ENCODE measurements around the gene ATP9B.

Gene ATP9B

GRCh38 chr18:79250301-79250981 is 181.2 kb downstream of the ATP9B start:
- no peak for TF ChIP-seq CTCF (IDR thresholded peaks at IDR 0.05; ENCODE audit: low read depth, low read length, missing control alignments)
- H3K4me3 ChIP-seq (replicated peaks; ENCODE audit: low read depth, low read length): no peak overlapping the region
- DNase-seq (ENCODE audit: extremely low read depth, low read depth): no peak

- H3K4me3 ChIP-seq (replicated peaks; ENCODE audit: low read depth, low read length): no peak overlapping the region
- DNase-seq (ENCODE audit: extremely low read depth, low read depth): no peak
- TF ChIP-seq CTCF (IDR thresholded peaks at IDR 0.05; ENCODE audit: low read depth, low read length, missing control alignments): no peak
Observed at GRCh38 chr18:79251021-79251420, 181.8 kb downstream of the ATP9B start.

GRCh38 chr18:79252904-79253633 is 183.9 kb downstream of the ATP9B start:
- no peak overlapping the region for H3K4me3 ChIP-seq (replicated peaks; ENCODE audit: low read depth, low read length)
- TF ChIP-seq CTCF (IDR thresholded peaks at IDR 0.05; ENCODE audit: low read depth, low read length, missing control alignments): no peak
- no peak for DNase-seq (ENCODE audit: extremely low read depth, low read depth)

GRCh38 chr18:79257480-79257879 is 188.3 kb downstream of the ATP9B start:
- no peak for DNase-seq (ENCODE audit: extremely low read depth, low read depth)
- H3K4me3 ChIP-seq (replicated peaks; ENCODE audit: low read depth, low read length): no peak overlapping the region
- TF ChIP-seq CTCF (IDR thresholded peaks at IDR 0.05; ENCODE audit: low read depth, low read length, missing control alignments): no peak

DNA sequence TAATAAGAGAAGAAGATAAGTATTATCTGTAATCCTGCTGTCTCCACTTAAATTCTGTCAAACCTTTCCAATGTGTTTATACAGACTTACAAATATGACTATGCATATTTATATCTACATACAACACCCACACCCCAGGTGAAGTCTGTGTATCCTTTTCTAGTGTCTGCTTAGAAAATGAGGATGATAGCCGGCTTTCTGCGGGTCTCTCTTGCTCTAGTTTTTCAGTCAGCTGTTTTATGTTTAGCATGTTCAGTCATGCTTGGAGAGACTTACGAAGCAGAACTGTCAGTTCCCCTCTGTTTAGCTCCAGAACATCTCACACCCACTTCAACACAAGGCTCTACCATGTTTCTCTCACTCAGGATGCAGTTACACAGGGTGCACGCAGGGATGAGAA is 189.3 kb downstream of the ATP9B start:
- no peak for DNase-seq (ENCODE audit: extremely low read depth, low read depth)
- no peak for TF ChIP-seq CTCF (IDR thresholded peaks at IDR 0.05; ENCODE audit: low read depth, low read length, missing control alignments)
- no peak overlapping the region for H3K4me3 ChIP-seq (replicated peaks; ENCODE audit: low read depth, low read length)

GRCh38 chr18:79259218-79259617 is 190.0 kb downstream of the ATP9B start:
- no peak overlapping the region for H3K4me3 ChIP-seq (replicated peaks; ENCODE audit: low read depth, low read length)
- no peak for TF ChIP-seq CTCF (IDR thresholded peaks at IDR 0.05; ENCODE audit: low read depth, low read length, missing control alignments)
- no peak for DNase-seq (ENCODE audit: extremely low read depth, low read depth)

Data from HFF-Myc (cell line).